Fibroblast of the aortic adventitia (primary cell): Measurements from ENCODE around the gene CIZ1. TPM values are rescaled to one million over a fixed set of nuclear protein-coding genes. Genes with fewer than 3 reads are reported as not detected.

Experiments used
- DNase-seq: peaks from one replicate; pipeline ENCODE4 v3.0.0-alpha.2; 2010; ENCODE audit warnings: low read depth
- H3K4me3 ChIP-seq: 2 replicates; pipeline ENCODE4 v1.5.1; 2011; ENCODE audit warnings: low read depth, mild to moderate bottlenecking, control low read depth, low read length, moderate library complexity
- CTCF ChIP-seq: IDR thresholded peaks from 2 replicates; pipeline ENCODE4 v1.5.1; 2011; ENCODE audit warnings: mild to moderate bottlenecking, low read length, control low read depth, inconsistent platforms; ENCODE audit not compliant: insufficient read depth
- total RNA-seq: library from RNA; depleted of rRNA; stranded (reverse); fragments of >200 nt; gene quantifications from 2 replicates; pipeline ENCODE4 v1.2.3, GENCODE V29; 2012; ENCODE audit warnings: low replicate concordance

CIZ1 gene
- total RNA-seq, 1 donor: 47.8 TPM

GRCh38 chr9:128118971-128119665 lies 72.3 kb downstream of the CIZ1 start:
- no peak overlapping the region for H3K4me3 ChIP-seq
- TF ChIP-seq CTCF: no peak
- no peak for DNase-seq

- TF ChIP-seq CTCF: no peak
- no peak overlapping the region for H3K4me3 ChIP-seq
- DNase-seq: no peak
Observed at GRCh38 chr9:128118472-128118857, 72.9 kb downstream of the CIZ1 start.

- DNase-seq: peak; percentile 88
- no peak overlapping the region for H3K4me3 ChIP-seq
- TF ChIP-seq CTCF: peak; percentile 100
Observed at GRCh38 chr9:128117613-128118471, 73.5 kb downstream of the CIZ1 start.

GRCh38 chr9:128116104-128117083 lies 75.0 kb downstream of the CIZ1 start:
- DNase-seq: no peak
- H3K4me3 ChIP-seq: no peak overlapping the region
- no peak for TF ChIP-seq CTCF

Other genes with a start within 250 kb of the CIZ1 start
- gene EEIG1, start 210.6 kb downstream of the CIZ1 start, total RNA-seq: 32.4 and 50.3 TPM in 2 replicates
- gene NAIF1, start 124.3 kb downstream of the CIZ1 start, total RNA-seq: 6.0 and 7.5 TPM in 2 replicates
- gene SLC25A25, start 123.3 kb downstream of the CIZ1 start, total RNA-seq: 15.2 and 20.2 TPM in 2 replicates
- 33.9 and 40.8 TPM in 2 replicates for gene PTGES2, start 63.8 kb downstream of the CIZ1 start, total RNA-seq
- not detected in 2 replicates for gene LCN2, start 42.1 kb downstream of the CIZ1 start, total RNA-seq
- gene BBLN, start 31.3 kb downstream of the CIZ1 start, total RNA-seq: 37.4 and 63.4 TPM in 2 replicates
- gene DNM1, start 11.8 kb upstream of the CIZ1 start, total RNA-seq: 28.0 and 57.4 TPM in 2 replicates
- 63.5 and 108 TPM in 2 replicates for gene GOLGA2, start 84.4 kb upstream of the CIZ1 start, total RNA-seq
- gene SWI5, start 84.7 kb upstream of the CIZ1 start, total RNA-seq: 21.5 and 35.2 TPM in 2 replicates
- gene TRUB2, start 130.9 kb upstream of the CIZ1 start, total RNA-seq: 13.6 and 26.2 TPM in 2 replicates
- 13.5 and 34.9 TPM in 2 replicates for gene COQ4, start 131.3 kb upstream of the CIZ1 start, total RNA-seq
- 23.5 and 27.9 TPM in 2 replicates for gene SLC27A4, start 149.0 kb upstream of the CIZ1 start, total RNA-seq
- gene URM1, start 179.8 kb upstream of the CIZ1 start, total RNA-seq: 33.8 and 46.4 TPM in 2 replicates
- 74.9 and 109 TPM in 2 replicates for gene CERCAM, start 229.3 kb upstream of the CIZ1 start, total RNA-seq